Lower leg skin (tissue), 4 donors: ENCODE results near the gene RPS16. TPM values are rescaled to one million over a fixed set of nuclear protein-coding genes. Genes with fewer than 3 reads are reported as not detected.
A peak's percentile ranks its signal among the peaks of the same experiment; 100 is the strongest.

Experiments used
- DNase-seq, 2 donors: peaks; one replicate each; pipeline ENCODE4 v3.0.0-alpha.2; 2019; ENCODE audit warnings: low spot score in 2 of 2
- H3K4me3 ChIP-seq: fragments of 200-600 bp; sonication (generic); 2 replicates; pipeline ENCODE4 v1.5.1; 2017; ENCODE audit warnings: mild to moderate bottlenecking, low read depth; ENCODE audit not compliant: poor library complexity, severe bottlenecking
- CTCF ChIP-seq, 3 donors: fragments of 450-650 bp; IDR thresholded peaks; one replicate each; pipeline ENCODE4 v1.5.1; 2016; ENCODE audit warnings: antibody characterized with exemption in 3 of 3, mild to moderate bottlenecking in 3 of 3, moderate library complexity in 2 of 3
- POLR2A ChIP-seq, 2 donors: fragments of 450-650 bp; IDR thresholded peaks; one replicate each; pipeline ENCODE4 v1.6.1; 2016 to 2017; ENCODE audit warnings: antibody characterized with exemption in 2 of 2, mild to moderate bottlenecking in 1 of 2, moderate library complexity in 1 of 2
- WGBS, 2 donors: methylation state at CpG; one replicate each; pipeline ENCODE4 v1.1.5; 2018; 5-methylcytosine and 5-hydroxymethylcytosine counted together
- intact Hi-C: fragments of 100-400 bp; cut with DNase I; formaldehyde crosslinking; loops from one replicate; pipeline ENCODE4 v1.15.0; 2023; ENCODE audit warnings: low total_unique reads
- total RNA-seq, 4 donors: library from RNA; depleted of rRNA; stranded (reverse); fragments of >200 nt; gene quantifications; one replicate each; pipeline ENCODE4 v1.1.0, GENCODE V29; 2016

The RPS16 gene
- total RNA-seq, 4 donors from 2014 or later, result 1,726 to 3,026 (median 2,088) TPM

DNA sequence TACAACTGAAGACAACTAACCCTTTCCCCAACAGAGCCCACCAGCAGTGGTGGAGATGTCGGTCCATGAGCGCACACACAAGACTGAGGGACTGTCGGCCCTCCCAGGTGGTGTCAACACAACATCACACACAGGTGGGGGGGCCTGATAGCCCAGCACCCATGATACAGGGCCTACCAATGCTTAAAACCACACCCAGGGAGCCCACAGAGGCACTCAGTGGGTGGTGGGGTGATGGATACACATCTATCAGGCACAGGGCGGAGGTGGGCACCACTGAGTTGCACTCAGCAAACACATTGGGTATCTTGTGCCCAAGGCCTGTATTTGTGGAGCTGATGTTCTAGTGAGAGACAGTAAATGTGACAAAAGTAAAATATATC, 36.1 kb downstream of the RPS16 start:
- TF ChIP-seq POLR2A (IDR thresholded peaks at IDR 0.05), result no peak
- no peak for TF ChIP-seq CTCF (IDR thresholded peaks at IDR 0.05)
- intact Hi-C loops, result no loop called here
- no peak for DNase-seq
- no peak overlapping the region for H3K4me3 ChIP-seq
- WGBS, 2 donors, result 92 to 98% methylated on average over 4 of the region's 4 CpGs

GRCh38 chr19:39398297-39398864, 37.4 kb downstream of the RPS16 start:
- peak; percentile 91 to 97 for DNase-seq
- no peak for TF ChIP-seq CTCF (IDR thresholded peaks at IDR 0.05)
- no peak for TF ChIP-seq POLR2A (IDR thresholded peaks at IDR 0.05)
- no peak overlapping the region for H3K4me3 ChIP-seq
- WGBS, 2 donors, result 20 to 31% methylated on average over 10 to 11 of the region's 11 CpGs
- intact Hi-C loops, result no loop called here

- H3K4me3 ChIP-seq, result no peak overlapping the region
- TF ChIP-seq CTCF (IDR thresholded peaks at IDR 0.05), result peak in 1 of 3 donors; percentile 97
- no peak for TF ChIP-seq POLR2A (IDR thresholded peaks at IDR 0.05)
- WGBS, 2 donors, result 21 to 23% methylated on average over 12 to 14 of the region's 17 CpGs
- intact Hi-C loops, result no loop called here
- peak; percentile 92 to 98 for DNase-seq
Measured at GRCh38 chr19:39397360-39398296, 38.1 kb downstream of the RPS16 start.

GRCh38 chr19:39390751-39391437, 44.9 kb downstream of the RPS16 start, which contains the start of the genes MED29 and PAF1:
TSS of gene MED29 (plus strand) at chr19:39391378. CDS start at chr19:39391423, 45 bp downstream.
TSS of gene PAF1 (minus strand) at chr19:39391106. CDS start at chr19:39390864, 242 bp downstream.
- intact Hi-C loops, result no loop called here
- 0% methylated on average over 60 of the region's 60 CpGs for WGBS, 2 donors
- DNase-seq, result peak; percentile 99
- TF ChIP-seq POLR2A (IDR thresholded peaks at IDR 0.05) (peak in 1 of 2 donors; percentile 40), CTCF (IDR thresholded peaks at IDR 0.05) (no peak)
- H3K4me3 ChIP-seq, result peak within 1 kb of the TSS; percentile 89

- intact Hi-C loops, result no loop called here
Measured at GRCh38 chr19:39390451-39390750, 45.3 kb downstream of the RPS16 start.

More at GRCh38 chr19:39390451-39390750, 45.3 kb downstream of the RPS16 start:
- TF ChIP-seq CTCF (IDR thresholded peaks at IDR 0.05) (no peak), POLR2A (IDR thresholded peaks at IDR 0.05) (no peak)
- 0% methylated on average over 7 to 10 of the region's 10 CpGs for WGBS, 2 donors
- peak overlapping the region; percentile 89 for H3K4me3 ChIP-seq
- DNase-seq, result peak in 1 of 2 donors; percentile 76
